ENCODE results near the gene GET3.
"Not testable (repeated sequence)": the region's sequence is repeated elsewhere in the genome, so short reads cannot be mapped to it uniquely, and the experiment has no call there.

GET3 gene

DNA sequence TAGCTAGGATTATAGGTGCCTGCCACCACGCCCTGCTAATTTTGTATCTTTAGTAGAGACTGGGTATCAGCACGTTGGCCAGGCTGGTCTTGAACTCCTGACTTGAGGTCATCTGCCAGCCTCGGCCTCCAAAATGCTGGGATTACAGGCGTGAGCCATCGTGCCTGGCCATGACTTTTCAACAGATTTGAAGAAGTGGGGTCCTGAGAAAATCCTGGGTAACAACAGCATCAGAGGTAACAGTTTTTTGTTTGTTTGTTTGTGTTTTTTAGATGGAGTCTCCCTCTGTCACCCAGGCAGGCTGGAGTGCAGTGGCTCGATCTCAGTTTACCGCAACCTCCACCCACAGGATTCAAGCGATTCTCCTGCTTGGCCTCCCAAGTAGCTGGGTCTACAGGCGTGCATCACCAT lies 57.7 kb downstream of the GET3 start:
- DNase-seq (ENCODE audit: low read depth), result no peak
- no peak overlapping the region for H3K4me3 ChIP-seq (ENCODE audit: control insufficient read depth, low read depth, low read length)
- TF ChIP-seq, protein P1, sequence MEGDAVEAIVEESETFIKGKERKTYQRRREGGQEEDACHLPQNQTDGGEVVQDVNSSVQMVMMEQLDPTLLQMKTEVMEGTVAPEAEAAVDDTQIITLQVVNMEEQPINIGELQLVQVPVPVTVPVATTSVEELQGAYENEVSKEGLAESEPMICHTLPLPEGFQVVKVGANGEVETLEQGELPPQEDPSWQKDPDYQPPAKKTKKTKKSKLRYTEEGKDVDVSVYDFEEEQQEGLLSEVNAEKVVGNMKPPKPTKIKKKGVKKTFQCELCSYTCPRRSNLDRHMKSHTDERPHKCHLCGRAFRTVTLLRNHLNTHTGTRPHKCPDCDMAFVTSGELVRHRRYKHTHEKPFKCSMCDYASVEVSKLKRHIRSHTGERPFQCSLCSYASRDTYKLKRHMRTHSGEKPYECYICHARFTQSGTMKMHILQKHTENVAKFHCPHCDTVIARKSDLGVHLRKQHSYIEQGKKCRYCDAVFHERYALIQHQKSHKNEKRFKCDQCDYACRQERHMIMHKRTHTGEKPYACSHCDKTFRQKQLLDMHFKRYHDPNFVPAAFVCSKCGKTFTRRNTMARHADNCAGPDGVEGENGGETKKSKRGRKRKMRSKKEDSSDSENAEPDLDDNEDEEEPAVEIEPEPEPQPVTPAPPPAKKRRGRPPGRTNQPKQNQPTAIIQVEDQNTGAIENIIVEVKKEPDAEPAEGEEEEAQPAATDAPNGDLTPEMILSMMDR (IDR thresholded peaks at IDR 0.05; ENCODE audit: control insufficient read depth, insufficient read depth, low read depth, low read length, missing control alignments), result no peak

DNA sequence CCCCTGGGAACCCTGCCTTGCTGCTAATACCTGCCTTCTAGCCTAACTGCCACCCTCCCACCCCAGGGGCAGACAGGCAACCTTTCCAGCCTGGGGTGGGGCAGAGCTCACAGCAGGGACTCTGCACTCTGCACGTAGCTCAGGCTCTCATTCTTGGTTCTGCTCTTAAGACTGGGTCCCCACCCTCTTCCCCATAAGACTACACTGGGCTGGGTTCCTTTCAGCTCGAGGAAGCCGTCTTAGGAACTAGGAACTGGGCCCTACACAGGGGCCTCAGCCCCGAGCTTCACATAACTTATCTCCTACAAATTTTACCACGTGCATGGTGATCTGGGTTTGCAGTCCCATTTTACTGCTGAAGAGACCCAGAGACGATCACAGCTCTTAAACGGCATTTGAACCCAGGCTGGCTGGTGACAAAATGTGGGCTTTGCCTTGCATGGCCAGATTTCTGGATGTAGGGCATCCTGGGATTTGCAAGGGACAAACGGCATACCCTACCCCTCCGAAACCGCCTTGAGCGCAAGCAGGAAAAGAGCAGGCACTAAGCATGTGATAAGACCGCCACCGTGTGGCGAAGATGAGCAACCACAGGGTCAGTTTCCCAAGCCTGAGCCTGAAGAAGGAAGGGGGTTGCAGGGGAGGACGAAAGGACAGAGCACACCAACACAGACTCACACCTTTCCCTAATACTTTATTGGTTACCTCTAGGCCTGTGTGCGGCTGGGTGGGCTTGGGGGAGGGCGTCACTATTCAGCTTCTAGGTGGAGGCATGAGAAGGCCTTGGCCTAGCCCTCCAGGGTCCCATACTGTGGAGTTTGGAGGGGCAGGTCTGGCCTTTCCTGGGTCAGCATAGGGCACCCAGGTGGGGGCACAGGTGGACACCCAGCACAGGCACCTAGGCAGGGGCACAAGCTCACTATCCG lies 59.1 kb downstream of the GET3 start:
- DNase-seq (ENCODE audit: low read depth), result no peak
- no peak overlapping the region for H3K4me3 ChIP-seq (ENCODE audit: control insufficient read depth, low read depth, low read length)

DNA sequence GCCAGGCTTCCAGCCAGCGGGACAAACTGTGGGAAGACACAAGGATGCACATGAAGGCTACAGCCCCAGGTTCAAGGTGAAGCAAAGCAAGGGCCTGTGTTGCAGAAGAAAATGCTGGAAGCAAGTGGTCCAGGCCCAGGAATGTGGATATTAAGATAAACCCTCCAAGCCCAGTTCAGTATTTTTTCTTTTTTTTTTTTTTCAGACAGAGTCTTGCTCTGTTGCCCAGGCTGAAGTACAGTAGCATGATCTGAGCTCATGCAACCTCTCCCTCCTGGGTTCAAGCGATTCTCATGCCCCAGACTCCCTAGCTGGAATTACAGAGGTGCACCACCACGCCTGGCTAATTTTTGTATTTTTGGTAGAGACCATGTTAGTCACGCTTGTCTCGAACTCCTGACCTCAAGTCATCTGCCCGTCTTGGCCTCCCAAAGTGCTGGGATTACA lies 59.9 kb downstream of the GET3 start:
- TF ChIP-seq, protein P1 (IDR thresholded peaks at IDR 0.05; ENCODE audit: control insufficient read depth, insufficient read depth, low read depth, low read length, missing control alignments), result no peak
- H3K4me3 ChIP-seq (ENCODE audit: control insufficient read depth, low read depth, low read length), result no peak overlapping the region
- DNase-seq (ENCODE audit: low read depth), result no peak

More for the DNA sequence above, 59.1 kb downstream of the GET3 start:
- TF ChIP-seq, protein P1 (IDR thresholded peaks at IDR 0.05; ENCODE audit: control insufficient read depth, insufficient read depth, low read depth, low read length, missing control alignments), result peak; percentile 94

GRCh38 chr19:12797607-12798006 lies 60.3 kb downstream of the GET3 start:
- H3K4me3 ChIP-seq (ENCODE audit: control insufficient read depth, low read depth, low read length); DNase-seq (ENCODE audit: low read depth): not testable (repeated sequence)
